Bronchial epithelial cell (primary cell): ENCODE results near the gene ADIPOR2. TPM values are rescaled to one million over a fixed set of nuclear protein-coding genes. Genes with fewer than 3 reads are reported as not detected.
"Not testable (repeated sequence)": the region's sequence is repeated elsewhere in the genome, so short reads cannot be mapped to it uniquely, and the experiment has no call there.

Experiments
- DNase-seq: peaks from one replicate; pipeline ENCODE4 v3.0.0-alpha.2; 2010; ENCODE audit warnings: low read depth
- FAIRE-seq: peaks from 2 replicates; lab custom pipeline; 2011; peaks lifted over from hg19 to GRCh38; lab: Jason Lieb, UNC
- H3K27me3 ChIP-seq: 2 replicates; pipeline ENCODE4 v1.5.1; 2011; ENCODE audit warnings: low read length; ENCODE audit not compliant: control insufficient read depth, insufficient read depth
- H3K36me3 ChIP-seq: 2 replicates; pipeline ENCODE4 v1.5.1; 2011; ENCODE audit warnings: low read length; ENCODE audit not compliant: control insufficient read depth, insufficient read depth
- H3K4me3 ChIP-seq: 2 replicates; pipeline ENCODE4 v1.5.1; 2011; ENCODE audit warnings: mild to moderate bottlenecking, low read depth, low read length, control low read depth
- total RNA-seq: library from RNA; depleted of rRNA; stranded (reverse); fragments of >200 nt; gene quantifications from 2 replicates; pipeline ENCODE4 v1.2.1, GENCODE V29; 2014
- TF ChIP-seq, protein P1 (sequence below): IDR thresholded peaks from 2 replicates; pipeline ENCODE4 v1.5.1; 2011; ENCODE audit warnings: mild to moderate bottlenecking, moderate library complexity, low read length, control low read depth, inconsistent platforms; ENCODE audit not compliant: insufficient read depth, severe bottlenecking

Gene ADIPOR2
- total RNA-seq, 1 donor from 2014 or later: 41.6 TPM

- Histone ChIP-seq H3K4me3 (no peak overlapping the region), H3K36me3 (no peaks in the 10 kb centered on the region)
These were observed 126.0 kb downstream of the ADIPOR2 start for GRCh38 chr12:1816730-1817348.

DNA sequence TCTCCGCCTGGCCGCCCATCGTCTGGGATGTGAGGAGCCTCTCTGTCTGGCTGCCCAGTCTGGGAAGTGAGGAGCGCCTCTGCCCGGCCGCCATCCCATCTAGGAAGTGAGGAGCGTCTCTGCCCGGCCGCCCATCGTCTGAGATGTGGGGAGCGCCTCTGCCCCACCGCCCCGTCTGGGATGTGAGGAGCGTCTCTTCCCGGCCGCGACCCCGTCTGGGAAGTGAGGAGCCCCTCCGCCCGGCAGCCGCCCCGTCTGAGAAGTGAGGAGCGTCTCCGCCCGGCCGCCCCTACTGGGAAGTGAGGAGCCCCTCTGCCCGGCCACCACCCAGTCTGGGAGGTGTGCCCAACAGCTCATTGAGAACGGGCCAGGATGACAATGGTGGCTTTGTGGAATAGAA lies 127.1 kb downstream of the ADIPOR2 start:
- H3K27me3 ChIP-seq: peaks cover 18% of the 10 kb centered on the region
- FAIRE-seq, H3K36me3 ChIP-seq, DNase-seq, H3K4me3 ChIP-seq: not testable (repeated sequence)

More at GRCh38 chr12:1816730-1817348, 126.0 kb downstream of the ADIPOR2 start:
- TF ChIP-seq, protein P1, sequence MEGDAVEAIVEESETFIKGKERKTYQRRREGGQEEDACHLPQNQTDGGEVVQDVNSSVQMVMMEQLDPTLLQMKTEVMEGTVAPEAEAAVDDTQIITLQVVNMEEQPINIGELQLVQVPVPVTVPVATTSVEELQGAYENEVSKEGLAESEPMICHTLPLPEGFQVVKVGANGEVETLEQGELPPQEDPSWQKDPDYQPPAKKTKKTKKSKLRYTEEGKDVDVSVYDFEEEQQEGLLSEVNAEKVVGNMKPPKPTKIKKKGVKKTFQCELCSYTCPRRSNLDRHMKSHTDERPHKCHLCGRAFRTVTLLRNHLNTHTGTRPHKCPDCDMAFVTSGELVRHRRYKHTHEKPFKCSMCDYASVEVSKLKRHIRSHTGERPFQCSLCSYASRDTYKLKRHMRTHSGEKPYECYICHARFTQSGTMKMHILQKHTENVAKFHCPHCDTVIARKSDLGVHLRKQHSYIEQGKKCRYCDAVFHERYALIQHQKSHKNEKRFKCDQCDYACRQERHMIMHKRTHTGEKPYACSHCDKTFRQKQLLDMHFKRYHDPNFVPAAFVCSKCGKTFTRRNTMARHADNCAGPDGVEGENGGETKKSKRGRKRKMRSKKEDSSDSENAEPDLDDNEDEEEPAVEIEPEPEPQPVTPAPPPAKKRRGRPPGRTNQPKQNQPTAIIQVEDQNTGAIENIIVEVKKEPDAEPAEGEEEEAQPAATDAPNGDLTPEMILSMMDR: no peak
- DNase-seq (no peak), FAIRE-seq (peak; percentile 77)
- peaks cover 12% of the 10 kb centered on the region for H3K27me3 ChIP-seq

DNA sequence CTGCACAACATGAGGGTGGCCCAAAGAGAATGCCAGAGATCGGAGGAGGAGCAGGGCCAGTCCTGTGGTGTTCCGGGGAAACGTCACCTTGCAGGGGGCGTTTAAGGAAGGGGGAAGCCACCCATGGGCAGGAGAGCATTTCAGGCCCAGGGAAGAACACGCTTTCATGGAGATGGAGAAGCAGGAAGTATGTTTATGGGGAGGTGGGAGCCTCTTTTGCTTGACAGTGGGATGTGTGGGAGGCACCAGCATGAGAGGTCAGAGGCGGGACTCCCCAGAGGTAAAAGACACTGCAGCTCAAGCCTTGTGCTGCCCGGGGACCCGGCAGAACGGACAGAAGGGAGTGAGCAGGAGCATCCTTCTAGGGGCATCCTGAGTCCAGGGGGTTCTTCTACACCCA lies 128.2 kb downstream of the ADIPOR2 start:
- H3K36me3 ChIP-seq: no peaks in the 10 kb centered on the region
- no peak overlapping the region for H3K4me3 ChIP-seq
- FAIRE-seq: no peak
- peaks cover 18% of the 10 kb centered on the region for H3K27me3 ChIP-seq
- TF ChIP-seq, protein P1: no peak
- no peak for DNase-seq

DNA sequence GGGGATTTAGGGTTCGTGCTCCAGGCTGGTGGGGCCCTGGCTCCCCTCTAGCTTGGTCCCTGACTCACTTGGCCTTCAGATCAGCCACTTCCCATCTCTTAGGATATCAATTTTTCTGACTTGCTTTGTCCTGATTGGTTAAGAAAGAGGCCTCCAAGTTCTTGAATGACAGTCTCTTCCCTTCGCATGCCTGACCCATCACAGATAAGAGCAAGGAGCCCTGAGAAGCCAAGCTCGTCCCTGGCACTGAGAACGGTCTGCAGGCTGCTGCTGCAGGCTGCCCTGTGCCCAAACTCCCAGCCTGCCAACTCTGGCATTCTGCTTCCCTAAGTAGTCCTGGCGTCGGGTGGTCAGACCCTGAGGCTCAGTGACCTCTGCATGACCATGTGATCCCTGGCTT lies 128.7 kb downstream of the ADIPOR2 start:
- no peaks in the 10 kb centered on the region for H3K36me3 ChIP-seq
- TF ChIP-seq, protein P1: no peak
- DNase-seq: no peak
- FAIRE-seq: peak; percentile 18
- H3K4me3 ChIP-seq: no peak overlapping the region
- H3K27me3 ChIP-seq: peaks cover 18% of the 10 kb centered on the region

DNA sequence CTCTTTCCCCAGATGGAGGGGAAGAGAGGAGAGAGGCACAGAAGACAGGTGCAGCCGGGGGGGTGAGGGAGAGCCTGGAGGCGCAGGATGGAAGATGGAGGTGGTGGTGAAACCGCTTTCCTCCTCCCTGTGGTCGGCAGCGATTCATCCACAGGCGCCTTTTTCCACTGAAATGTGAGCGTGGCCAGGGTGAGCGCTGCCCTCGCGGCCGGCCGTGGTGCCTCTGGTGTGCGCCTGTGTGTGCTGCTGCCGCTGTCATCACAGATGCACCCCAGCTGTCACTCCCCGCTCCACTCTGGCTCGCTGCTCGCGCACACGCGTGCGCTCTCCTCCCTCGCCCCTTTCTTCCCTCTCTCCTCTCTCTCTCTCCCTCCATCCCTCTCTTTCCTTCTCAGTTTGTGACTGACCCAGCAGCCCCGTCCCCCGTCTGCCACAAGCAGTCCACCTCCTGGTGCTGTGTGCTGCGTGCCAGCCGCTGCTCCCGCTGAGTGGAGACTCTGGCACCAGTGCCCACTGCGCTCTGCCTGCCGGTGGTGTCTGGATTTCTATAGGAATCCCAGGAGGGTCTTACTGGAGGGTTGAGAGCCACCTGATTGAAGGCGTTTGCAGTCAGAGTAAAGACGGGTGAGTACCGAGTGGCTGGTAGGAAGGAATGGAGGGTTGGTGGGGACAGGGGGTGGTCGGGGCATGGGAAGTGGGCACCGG lies 129.5 kb downstream of the ADIPOR2 start, which contains the start of gene LRTM2:
LRTM2 (plus strand) TSS at position 375 of the 705 bp plus-strand sequence. CDS start 7,584 bp downstream, outside the sequence.
- Histone ChIP-seq H3K27me3 (peaks cover 18% of the 10 kb centered on the region), H3K4me3 (no peak within 1 kb of the TSS)
- no peak for FAIRE-seq

GRCh38 chr12:1820896-1821291 lies 130.0 kb downstream of the ADIPOR2 start:
- Histone ChIP-seq H3K36me3 (no peaks in the 10 kb centered on the region), H3K4me3 (no peak overlapping the region), H3K27me3 (peaks cover 18% of the 10 kb centered on the region)
- DNase-seq (no peak), FAIRE-seq (no peak)
- TF ChIP-seq, protein P1: no peak

More for the DNA sequence above, 129.5 kb downstream of the ADIPOR2 start, which contains the start of gene LRTM2:
- no peaks in the 10 kb centered on the region for H3K36me3 ChIP-seq
- TF ChIP-seq, protein P1: no peak
- DNase-seq: no peak
